H1 (cell line): Measurements from ENCODE around the gene DBR1. TPM values are rescaled to one million over a fixed set of nuclear protein-coding genes. Genes with fewer than 3 reads are reported as not detected.

ENCODE experiments used
- ASH2L ChIP-seq: fragments of 200-600, 300-600 bp; sonication (generic); IDR thresholded peaks from one replicate; pipeline ENCODE4 v1.7.1; 2017; ENCODE audit warnings: low read length
- CBX8 ChIP-seq: fragments of 300-800, 300-1000 bp; sonication (generic); IDR thresholded peaks from 2 replicates; pipeline ENCODE4 v1.7.1; 2016; ENCODE audit warnings: low read depth, low read length, borderline replicate concordance
- CHD7 ChIP-seq: fragments of 300-600 bp; sonication (generic); IDR thresholded peaks from 2 replicates; pipeline ENCODE4 v1.7.1; 2012; ENCODE audit warnings: low read length, moderate library complexity, mild to moderate bottlenecking, inconsistent platforms; ENCODE audit not compliant: insufficient replicate concordance
- CREB1 ChIP-seq: IDR thresholded peaks from 2 replicates; pipeline ENCODE4 v1.6.1; 2012; ENCODE audit warnings: inconsistent platforms
- EGR1 ChIP-seq: IDR thresholded peaks from 2 replicates; pipeline ENCODE4 v1.6.1; 2011; ENCODE audit warnings: low read depth, low read length, borderline replicate concordance
- EP300 ChIP-seq, 2 experiments: IDR thresholded peaks; 1 replicate in 1 of 2; 2 replicates in 1 of 2; pipeline ENCODE4 v1.6.1; 2011 to 2012; ENCODE audit warnings: low read depth in 2 of 2, low read length in 2 of 2, mild to moderate bottlenecking in 2 of 2, borderline replicate concordance in 1 of 2, inconsistent platforms in 1 of 2, moderate library complexity in 1 of 2
- POLR2AphosphoS5 ChIP-seq: IDR thresholded peaks from 2 replicates; pipeline ENCODE4 v1.6.1; 2011; ENCODE audit warnings: low read depth, low read length
- SIRT6 ChIP-seq: IDR thresholded peaks from one replicate; pipeline ENCODE4 v1.7.1; 2012; ENCODE audit warnings: low read length, inconsistent platforms
- SP2 ChIP-seq: IDR thresholded peaks from 2 replicates; pipeline ENCODE4 v1.6.1; 2012; ENCODE audit warnings: mild to moderate bottlenecking, low read length, inconsistent platforms
- SRF ChIP-seq: IDR thresholded peaks from 2 replicates; pipeline ENCODE4 v1.6.1; 2011; ENCODE audit warnings: mild to moderate bottlenecking, low read depth, low read length, moderate library complexity
- polyA plus RNA-seq, 7 experiments: library from polyadenylated mRNA; depleted of rRNA in 3 of 7; stranded (reverse) in 5 of 7; unstranded in 2 of 7; fragments of >200 nt in 5 of 7; fragments of 200-250 nt in 2 of 7; gene quantifications; 1 replicate in 5 of 7; 2 replicates in 1 of 7; 4 replicates in 1 of 7; pipeline versions ENCODE4 v1.2.1 to v1.2.3, GENCODE V29; 2011 to 2013; ENCODE audit warnings: missing spikeins in 2 of 7, mixed read lengths in 2 of 7
- total RNA-seq: library from RNA; stranded (reverse); fragmentation: NEBNext Ultra II Directional; extraction: Animal tissue kit (Norgen Biotek cat#: 25700); gene quantifications from 2 replicates; pipeline ENCODE4 v1.2.1, GENCODE V29; 2021
- TF ChIP-seq, protein P1 (sequence below): IDR thresholded peaks from 2 replicates; pipeline ENCODE4 v1.6.1; 2012; ENCODE audit warnings: low read length, inconsistent platforms

Gene DBR1
- total and polyA plus RNA-seq, 2 of the 8 experiments (the other 6 are each of a cell fraction or from before 2014, with no cell fraction given): 10.1 to 18.3 TPM

GRCh38 chr3:138222942-138223287, 48.2 kb upstream of the DBR1 start (continued):
- no peak for TF ChIP-seq CHD7
- TF ChIP-seq SIRT6: no peak
- no peak for TF ChIP-seq EGR1
- no peak for TF ChIP-seq CREB1
- TF ChIP-seq POLR2AphosphoS5: no peak
- no peak for TF ChIP-seq CBX8
- no peak for TF ChIP-seq ASH2L
- TF ChIP-seq SP2: no peak
- TF ChIP-seq, protein P1, sequence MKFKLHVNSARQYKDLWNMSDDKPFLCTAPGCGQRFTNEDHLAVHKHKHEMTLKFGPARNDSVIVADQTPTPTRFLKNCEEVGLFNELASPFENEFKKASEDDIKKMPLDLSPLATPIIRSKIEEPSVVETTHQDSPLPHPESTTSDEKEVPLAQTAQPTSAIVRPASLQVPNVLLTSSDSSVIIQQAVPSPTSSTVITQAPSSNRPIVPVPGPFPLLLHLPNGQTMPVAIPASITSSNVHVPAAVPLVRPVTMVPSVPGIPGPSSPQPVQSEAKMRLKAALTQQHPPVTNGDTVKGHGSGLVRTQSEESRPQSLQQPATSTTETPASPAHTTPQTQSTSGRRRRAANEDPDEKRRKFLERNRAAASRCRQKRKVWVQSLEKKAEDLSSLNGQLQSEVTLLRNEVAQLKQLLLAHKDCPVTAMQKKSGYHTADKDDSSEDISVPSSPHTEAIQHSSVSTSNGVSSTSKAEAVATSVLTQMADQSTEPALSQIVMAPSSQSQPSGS: no peak
- TF ChIP-seq SRF: no peak
- no peak for TF ChIP-seq EP300 (IDR thresholded peaks at IDR 0.05; ENCODE audit: borderline replicate concordance in 1 of 2, low read depth in 2 of 2, low read length in 2 of 2)
